CD4-positive, alpha-beta T cell (primary cell): Measurements from ENCODE around the gene GFI1B. TPM values are rescaled to one million over a fixed set of nuclear protein-coding genes. Genes with fewer than 3 reads are reported as not detected.

ENCODE experiments used
- ATAC-seq: fragments of 200-7000 bp; cut with Tn5 transposase; one replicate; pipeline ENCODE4 v1.10.0; 2022; ENCODE audit warnings: mild to moderate bottlenecking; ENCODE audit not compliant: poor library complexity
- CTCF ChIA-PET: fragments of 350-600 bp; sonication (Branson Sonifier 250); formaldehyde crosslinking; loops from one replicate; lab custom pipeline; 2021; ENCODE audit warnings: antibody characterized with exemption, inconsistent platforms; lab: Charles Lee
- POLR2A ChIA-PET: fragments of 350-600 bp; sonication (Branson Sonifier 250); formaldehyde crosslinking; loops from one replicate; lab custom pipeline; 2021; ENCODE audit warnings: antibody characterized with exemption, inconsistent platforms; lab: Charles Lee
- DNase-seq, 14 experiments: peaks; one replicate each; pipeline ENCODE4 v3.0.0-alpha.2; 2013 to 2020; ENCODE audit warnings: mixed read lengths in 2 of 14
- H3K27ac ChIP-seq, 2 donors: one replicate each; pipeline versions ENCODE4 v1.5.1 to v1.7.0; 2013; ENCODE audit warnings: low read length in 2 of 2, low read depth in 1 of 2, mild to moderate bottlenecking in 1 of 2
- H3K27me3 ChIP-seq, 2 experiments: 1 replicate in 1 of 2; 2 replicates in 1 of 2; pipeline versions ENCODE4 v1.6.1 to v1.7.0; 2013; ENCODE audit warnings: low read length in 2 of 2, control low read depth in 1 of 2, mild to moderate bottlenecking in 1 of 2, moderate library complexity in 1 of 2; ENCODE audit not compliant: insufficient read depth in 2 of 2, control insufficient read depth in 1 of 2
- H3K36me3 ChIP-seq: one replicate; pipeline ENCODE4 v1.6.1; 2013; ENCODE audit warnings: low read length, control low read depth; ENCODE audit not compliant: insufficient read depth
- H3K4me1 ChIP-seq: one replicate; pipeline ENCODE4 v1.6.1; 2013; ENCODE audit warnings: low read length, control low read depth; ENCODE audit not compliant: insufficient read depth
- H3K4me3 ChIP-seq: one replicate; pipeline ENCODE4 v1.5.1; 2013; ENCODE audit warnings: mild to moderate bottlenecking, low read length, moderate library complexity
- H3K9me3 ChIP-seq, 2 experiments: 1 replicate in 1 of 2; 2 replicates in 1 of 2; pipeline versions ENCODE4 v1.6.1 to v1.7.0; 2013; ENCODE audit warnings: low read length in 2 of 2, mild to moderate bottlenecking in 2 of 2, control low read depth in 1 of 2, moderate library complexity in 1 of 2; ENCODE audit not compliant: control insufficient read depth in 1 of 2, insufficient read depth in 1 of 2
- H3K27ac Mint-ChIP-seq: one replicate; pipeline ENCODE4 v1.8.0; 2020; ENCODE audit warnings: mixed read lengths
- H3K27me3 Mint-ChIP-seq: one replicate; pipeline ENCODE4 v1.8.0; 2021; ENCODE audit warnings: mixed read lengths
- H3K36me3 Mint-ChIP-seq: one replicate; pipeline ENCODE4 v1.8.0; 2021; ENCODE audit warnings: low read depth, mixed read lengths
- H3K4me1 Mint-ChIP-seq: one replicate; pipeline ENCODE4 v1.8.0; 2021; ENCODE audit warnings: low read depth, mixed read lengths
- H3K4me3 Mint-ChIP-seq: one replicate; pipeline ENCODE4 v1.8.0; 2020; ENCODE audit warnings: mild to moderate bottlenecking, mixed read lengths
- H3K9me3 Mint-ChIP-seq: one replicate; pipeline ENCODE4 v1.8.0; 2020; ENCODE audit warnings: mixed read lengths
- intact Hi-C, 2 experiments: fragments of 100-400 bp; cut with DNase I in 1 of 2; cut with micrococcal nuclease in 1 of 2; formaldehyde crosslinking; loops; one replicate each; pipeline versions ENCODE4 v1.15.1 to v1.9.0; 2023 to 2025; cut with DNase I, micrococcal nuclease
- total RNA-seq, 174 experiments: library from RNA in 2 of 174; stranded (reverse) in 2 of 174; gene quantifications; one replicate each; pipeline ENCODE4 v1.2.3 and lab custom pipeline; 2021 to 2026
- TF ChIP-seq, protein P1 (sequence below): fragments of 200-600 bp; IDR thresholded peaks from one replicate; pipeline ENCODE4 v1.8.0; 2022; ENCODE audit warnings: antibody characterized with exemption, mild to moderate bottlenecking

The GFI1B gene
- total RNA-seq, 2 experiments from 2014 or later: 0.58 TPM; not detected in 1

DNA sequence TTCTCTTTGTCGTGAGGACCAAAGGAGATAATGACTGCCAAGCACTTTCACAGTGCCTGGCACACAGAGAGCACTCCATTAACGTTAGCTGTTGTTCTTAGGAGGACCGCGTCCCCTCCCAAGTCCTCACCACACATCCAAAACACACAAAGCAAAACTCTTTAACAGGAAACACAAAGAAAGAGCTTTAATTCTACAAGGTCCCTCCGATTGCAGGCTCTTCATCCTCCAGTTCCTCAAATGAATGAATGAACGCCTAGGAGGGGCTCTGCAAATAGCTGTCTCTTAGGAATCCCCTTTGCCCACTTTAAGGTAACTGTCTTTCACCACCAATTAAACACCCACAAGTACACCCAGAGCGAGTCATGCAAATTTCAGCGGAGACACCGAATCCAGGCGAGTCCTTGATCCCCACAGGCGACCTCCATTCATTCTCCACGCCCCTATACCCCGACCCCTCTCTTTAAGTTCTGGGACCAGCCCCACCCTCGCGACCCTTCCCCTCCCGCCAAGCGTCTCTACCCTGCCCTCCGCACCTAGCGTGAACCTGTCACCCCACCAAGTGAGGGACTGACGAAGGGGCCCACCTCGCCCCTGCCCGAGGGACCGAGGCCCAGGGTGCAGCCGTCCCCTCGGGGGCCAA, 34.7 kb upstream of the GFI1B start:
- ChIA-PET POLR2A (interaction anchor here (0.8 to 2.9 kb wide), 7 partner anchors 8 to 274 kb away, joined by 3 to 31 read pairs (median 6); partner anchors contain the start of genes DDX31, GTF3C4 and GTF3C5), CTCF (interaction anchor here (1.3 kb wide), 1 partner anchor 34 kb away, joined by 4 read pairs; no protein-coding TSS in a partner anchor)
- intact Hi-C loops: loop anchor here in 1 of 2 experiments (1.0 to 10.0 kb wide), 8 partner anchors 65 to 1194 kb away; partner anchors contain the start of genes AK8, DDX31, GTF3C5 and SETX
- no peaks in the 10 kb centered on the region for H3K27me3 ChIP-seq
- H3K36me3 Mint-ChIP-seq: peaks cover 18% of the 10 kb centered on the region
- peak overlapping the region; percentile 97 for H3K27ac Mint-ChIP-seq
- peaks cover 23% of the 10 kb centered on the region for H3K4me1 Mint-ChIP-seq
- H3K27me3 Mint-ChIP-seq: no peaks in the 10 kb centered on the region
- H3K9me3 Mint-ChIP-seq: no peaks in the 10 kb centered on the region
- H3K4me1 ChIP-seq: peaks cover 24% of the 10 kb centered on the region
- peak overlapping the region; percentile 96 for H3K4me3 ChIP-seq
- no peaks in the 10 kb centered on the region for H3K36me3 ChIP-seq
- DNase-seq (peak in 2 of 14 experiments; percentile 14 to 33), ATAC-seq (no peak)
- no peaks in the 10 kb centered on the region for H3K9me3 ChIP-seq
- peak overlapping the region; percentile 91 for H3K4me3 Mint-ChIP-seq
- peak overlapping the region; percentile 98 to 99 for H3K27ac ChIP-seq
- TF ChIP-seq, protein P1, sequence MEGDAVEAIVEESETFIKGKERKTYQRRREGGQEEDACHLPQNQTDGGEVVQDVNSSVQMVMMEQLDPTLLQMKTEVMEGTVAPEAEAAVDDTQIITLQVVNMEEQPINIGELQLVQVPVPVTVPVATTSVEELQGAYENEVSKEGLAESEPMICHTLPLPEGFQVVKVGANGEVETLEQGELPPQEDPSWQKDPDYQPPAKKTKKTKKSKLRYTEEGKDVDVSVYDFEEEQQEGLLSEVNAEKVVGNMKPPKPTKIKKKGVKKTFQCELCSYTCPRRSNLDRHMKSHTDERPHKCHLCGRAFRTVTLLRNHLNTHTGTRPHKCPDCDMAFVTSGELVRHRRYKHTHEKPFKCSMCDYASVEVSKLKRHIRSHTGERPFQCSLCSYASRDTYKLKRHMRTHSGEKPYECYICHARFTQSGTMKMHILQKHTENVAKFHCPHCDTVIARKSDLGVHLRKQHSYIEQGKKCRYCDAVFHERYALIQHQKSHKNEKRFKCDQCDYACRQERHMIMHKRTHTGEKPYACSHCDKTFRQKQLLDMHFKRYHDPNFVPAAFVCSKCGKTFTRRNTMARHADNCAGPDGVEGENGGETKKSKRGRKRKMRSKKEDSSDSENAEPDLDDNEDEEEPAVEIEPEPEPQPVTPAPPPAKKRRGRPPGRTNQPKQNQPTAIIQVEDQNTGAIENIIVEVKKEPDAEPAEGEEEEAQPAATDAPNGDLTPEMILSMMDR: no peak

DNA sequence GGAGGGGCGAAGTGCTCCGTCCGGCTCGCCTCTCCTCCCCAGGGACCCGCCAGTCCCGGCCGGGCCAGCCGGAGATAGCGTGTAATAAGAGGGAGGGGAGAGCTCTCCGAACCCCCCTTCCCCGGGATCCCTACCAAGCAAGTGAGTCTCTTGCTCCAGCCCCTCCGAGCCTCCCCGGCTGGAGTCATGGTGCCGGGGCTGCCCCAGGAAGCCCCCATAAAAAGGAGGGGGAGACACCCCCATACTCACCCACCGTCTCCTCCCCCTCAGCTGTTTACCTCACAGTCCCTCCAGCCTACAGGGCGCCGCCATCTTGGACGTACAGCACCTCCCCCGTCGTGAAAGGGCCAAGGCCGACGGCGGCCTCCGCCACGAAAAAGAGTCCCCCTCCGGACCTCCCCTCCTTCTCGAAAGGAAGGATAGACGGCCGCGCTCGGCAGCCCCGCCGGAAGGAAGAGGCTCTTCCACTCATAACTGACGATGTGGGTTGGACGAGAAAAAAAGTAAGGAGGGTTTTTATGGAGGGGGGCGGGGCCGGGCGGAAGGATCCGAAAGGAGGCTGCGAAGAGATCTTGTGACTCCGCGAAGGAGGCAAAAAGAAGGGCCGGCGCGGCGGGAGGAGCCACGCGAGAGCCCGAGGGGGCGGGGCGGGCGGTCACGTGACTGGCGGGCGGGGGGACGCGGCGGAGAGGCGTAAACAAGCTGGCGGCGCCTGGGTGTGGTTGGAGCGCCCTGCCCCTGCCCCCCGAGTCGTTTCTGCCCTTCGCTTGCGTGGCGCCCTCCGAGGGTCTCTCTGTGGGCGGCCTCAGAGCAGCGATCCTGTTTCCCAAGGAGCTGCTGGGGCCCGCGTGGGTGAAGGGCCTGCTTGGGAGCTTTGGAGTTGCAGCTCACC, 34.0 kb upstream of the GFI1B start, which contains the start of gene TSC1:
TSC1 (minus strand) TSS at position 323 of the 892 bp plus-strand sequence. CDS start 15,744 bp downstream, outside the sequence.
- POLR2A ChIA-PET: interaction anchor here (0.5 to 2.9 kb wide), 18 partner anchors 9 to 1819 kb away, joined by 3 to 31 read pairs (median 4); partner anchors contain the start of genes DDX31, GTF3C4, GTF3C5 and NUP214
- peaks cover 11% of the 10 kb centered on the region for H3K36me3 Mint-ChIP-seq
- ATAC-seq: peak; percentile 87
- Histone ChIP-seq H3K27me3 (no peaks in the 10 kb centered on the region), H3K4me3 (peak within 1 kb of the TSS; percentile 96), H3K9me3 (no peaks in the 10 kb centered on the region), H3K27ac (peak within 1 kb of the TSS; percentile 98 to 99), H3K36me3 (no peaks in the 10 kb centered on the region), H3K4me1 (peaks cover 24% of the 10 kb centered on the region)
- CTCF ChIA-PET: no interaction called here
- H3K27me3 Mint-ChIP-seq: no peaks in the 10 kb centered on the region
- peak within 1 kb of the TSS; percentile 91 for H3K4me3 Mint-ChIP-seq
- peak within 1 kb of the TSS; percentile 97 for H3K27ac Mint-ChIP-seq
- no peaks in the 10 kb centered on the region for H3K9me3 Mint-ChIP-seq
- intact Hi-C loops: loop anchor here in 1 of 2 experiments (1.0 to 10.0 kb wide), 9 partner anchors 66 to 1193 kb away; partner anchors contain the start of genes AK8, DDX31, GTF3C5 and SETX
- DNase-seq: peak; percentile 96 to 99 (median 98)
- TF ChIP-seq, protein P1: no peak
- peaks cover 23% of the 10 kb centered on the region for H3K4me1 Mint-ChIP-seq
